Small intestine (tissue), 7 donors: Measurements from ENCODE around the gene CRNKL1. TPM values are rescaled to one million over a fixed set of nuclear protein-coding genes. Genes with fewer than 3 reads are reported as not detected.

Experiments used
- DNase-seq, 2 donors: peaks; one replicate each; pipeline versions ENCODE4 v3.0.0 to v3.0.0-alpha.2; 2013
- FAIRE-seq: peaks from 2 replicates; lab custom pipeline; 2012; peaks lifted over from hg19 to GRCh38; lab: Jason Lieb, UNC
- H3K27ac ChIP-seq, 3 donors: one replicate each; pipeline ENCODE4 v1.5.1; 2013; ENCODE audit warnings: low read length in 2 of 3, mild to moderate bottlenecking in 2 of 3, control low read depth in 1 of 3, inconsistent platforms in 1 of 3, low read depth in 1 of 3, moderate library complexity in 1 of 3
- H3K27me3 ChIP-seq, 3 donors: one replicate each; pipeline ENCODE4 v1.6.1; 2013; ENCODE audit warnings: low read length in 3 of 3, inconsistent platforms in 1 of 3; ENCODE audit not compliant: control insufficient read depth in 3 of 3, insufficient read depth in 3 of 3
- H3K36me3 ChIP-seq, 3 donors: one replicate each; pipeline ENCODE4 v1.6.1; 2013; ENCODE audit warnings: low read length in 3 of 3, inconsistent platforms in 1 of 3, low read depth in 1 of 3, mild to moderate bottlenecking in 1 of 3, moderate library complexity in 1 of 3; ENCODE audit not compliant: control insufficient read depth in 3 of 3, insufficient read depth in 2 of 3
- H3K4me1 ChIP-seq, 3 donors: one replicate each; pipeline ENCODE4 v1.6.1; 2013; ENCODE audit warnings: low read length in 2 of 3, inconsistent platforms in 1 of 3, low read depth in 1 of 3, mild to moderate bottlenecking in 1 of 3, moderate library complexity in 1 of 3; ENCODE audit not compliant: control insufficient read depth in 3 of 3, insufficient read depth in 2 of 3
- H3K4me3 ChIP-seq, 3 donors: one replicate each; pipeline ENCODE4 v1.5.1; 2013; ENCODE audit warnings: low read length in 3 of 3, control low read depth in 1 of 3, inconsistent platforms in 1 of 3, low read depth in 1 of 3, mild to moderate bottlenecking in 1 of 3, moderate library complexity in 1 of 3
- H3K9me3 ChIP-seq, 2 donors: one replicate each; pipeline ENCODE4 v1.6.1; 2013; ENCODE audit warnings: low read depth in 1 of 2, low read length in 1 of 2; ENCODE audit not compliant: control insufficient read depth in 2 of 2, insufficient read depth in 1 of 2
- WGBS, 3 donors: extraction: QIAGEN DNeasy Blood & Tissue Kit; methylation state at CpG; one replicate each; pipeline ENCODE4 v1.1.7; 2013; 5-methylcytosine and 5-hydroxymethylcytosine counted together
- polyA plus RNA-seq, 4 donors: library from polyadenylated mRNA; stranded (reverse) in 3 of 4; unstranded in 1 of 4; fragments of 200-250 nt in 3 of 4; fragments of 120-200 nt in 1 of 4; gene quantifications; one replicate each; pipeline versions ENCODE4 v1.2.1 to v1.2.3, GENCODE V29; 2013
- donor health status: healthy with polysubstance abuse.
- donor health status: control.
- donor health status: control.
- donor health status: Bipolar disorder and iron deficiency.
- donor health status: healthy.

Gene CRNKL1
- polyA plus RNA-seq, 4 donors, result 11.9 to 29.3 (median 15.0) TPM

DNA sequence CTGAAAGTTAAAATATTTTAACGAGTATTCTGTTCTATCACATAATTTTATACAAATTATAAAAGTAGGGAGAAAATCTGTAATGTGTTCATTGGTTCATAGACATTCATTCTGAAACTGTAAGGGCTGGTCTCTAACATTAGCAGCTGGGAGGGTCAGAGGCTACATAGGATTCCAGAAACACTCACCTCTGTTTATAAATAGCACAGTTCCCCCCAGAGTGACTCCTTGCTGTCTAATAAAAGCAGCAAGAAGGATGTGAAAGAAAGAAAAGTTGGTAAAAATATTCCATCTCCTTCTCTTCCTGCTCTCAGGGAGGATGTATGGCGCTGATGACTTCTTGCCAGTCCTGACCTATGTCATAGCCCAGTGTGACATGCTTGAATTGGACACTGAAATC lies 60.4 kb downstream of the CRNKL1 start:
- Histone ChIP-seq H3K9me3 (no peaks in the 10 kb centered on the region), H3K4me3 (no peak overlapping the region), H3K27ac (no peak overlapping the region), H3K36me3 (peaks cover 0 to 24% (median 18%) of the 10 kb centered on the region in 3 donors), H3K4me1 (peaks cover 0 to 24% (median 7%) of the 10 kb centered on the region in 3 donors), H3K27me3 (no peaks in the 10 kb centered on the region)
- DNase-seq (no peak), FAIRE-seq (no peak)
- 51 to 63% (median 56%) methylated on average over 2 of the region's 2 CpGs for WGBS, 3 donors

GRCh38 chr20:19991308-19991707 lies 61.0 kb downstream of the CRNKL1 start:
- Histone ChIP-seq H3K27ac (peak overlapping the region in 1 of 3 donors; percentile 2), H3K4me3 (no peak overlapping the region), H3K4me1 (peaks cover 0 to 24% (median 7%) of the 10 kb centered on the region in 3 donors), H3K36me3 (peaks cover 0 to 21% (median 16%) of the 10 kb centered on the region in 3 donors), H3K9me3 (no peaks in the 10 kb centered on the region), H3K27me3 (no peaks in the 10 kb centered on the region)
- DNase-seq (no peak), FAIRE-seq (no peak)
- 36 to 50% (median 48%) methylated on average over 1 of the region's 1 CpG for WGBS, 3 donors

DNA sequence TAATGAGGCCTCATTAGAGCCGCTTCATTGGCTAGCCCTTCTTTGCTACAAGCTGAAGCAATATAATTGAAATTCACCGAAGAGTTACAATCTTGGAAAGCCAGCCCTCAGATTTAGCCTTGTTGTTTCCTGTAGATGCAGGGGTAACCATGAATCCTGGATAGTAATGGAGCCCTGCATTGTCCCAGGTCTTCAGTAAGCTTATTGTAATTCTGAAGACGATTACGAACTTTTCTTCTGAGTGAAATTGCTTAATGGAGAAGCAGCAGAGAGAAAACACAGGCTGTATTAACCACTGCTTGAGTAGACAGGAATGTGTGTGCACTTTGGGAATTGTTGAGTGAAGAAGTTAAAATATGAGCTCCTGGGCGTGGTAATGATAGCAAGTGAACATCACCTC lies 61.4 kb downstream of the CRNKL1 start:
- FAIRE-seq (no peak), DNase-seq (no peak)
- H3K36me3 ChIP-seq, result peaks cover 0 to 16% (median 16%) of the 10 kb centered on the region in 3 donors
- peak overlapping the region in 1 of 3 donors; percentile 2 for H3K27ac ChIP-seq
- H3K27me3 ChIP-seq, result no peaks in the 10 kb centered on the region
- H3K4me1 ChIP-seq, result peaks cover 0 to 24% (median 7%) of the 10 kb centered on the region in 3 donors
- 84 to 97% (median 89%) methylated on average over 5 of the region's 5 CpGs for WGBS, 3 donors
- H3K9me3 ChIP-seq, result no peaks in the 10 kb centered on the region
- H3K4me3 ChIP-seq, result no peak overlapping the region

- Histone ChIP-seq H3K4me1 (peaks cover 0 to 2% (median 0%) of the 10 kb centered on the region in 3 donors), H3K9me3 (no peaks in the 10 kb centered on the region), H3K27ac (no peak overlapping the region), H3K4me3 (no peak overlapping the region), H3K27me3 (no peaks in the 10 kb centered on the region), H3K36me3 (peaks cover 0 to 15% (median 14%) of the 10 kb centered on the region in 3 donors)
- FAIRE-seq (no peak), DNase-seq (no peak)
- 76 to 81% (median 77%) methylated on average over 4 of the region's 4 CpGs for WGBS, 3 donors
Observed at GRCh38 chr20:19987046-19987445, 65.2 kb downstream of the CRNKL1 start.

DNA sequence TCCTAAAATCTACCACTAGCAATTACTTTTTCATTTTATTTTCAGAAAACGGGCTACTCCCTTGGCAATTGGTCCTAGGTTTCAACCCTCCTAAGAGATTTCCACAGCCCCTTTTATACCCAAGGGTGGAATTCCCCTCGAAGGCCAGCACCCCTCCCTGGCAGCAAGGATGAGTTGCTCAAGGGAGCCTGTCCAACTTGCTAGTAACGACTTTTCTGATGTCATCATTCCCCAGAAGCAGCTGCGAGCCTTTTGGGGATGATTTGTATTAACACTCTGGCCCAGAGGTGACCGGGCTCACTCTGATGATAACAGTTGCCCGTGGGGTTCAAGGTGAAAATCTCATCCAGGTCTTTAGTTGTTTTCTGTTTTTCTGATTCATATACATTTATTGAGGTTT lies 65.8 kb downstream of the CRNKL1 start:
- Histone ChIP-seq H3K9me3 (no peaks in the 10 kb centered on the region), H3K27ac (peak overlapping the region in 1 of 3 donors; percentile 23), H3K36me3 (peaks cover 0 to 18% (median 12%) of the 10 kb centered on the region in 3 donors), H3K4me3 (no peak overlapping the region), H3K27me3 (no peaks in the 10 kb centered on the region), H3K4me1 (peaks cover 0 to 2% (median 0%) of the 10 kb centered on the region in 3 donors)
- FAIRE-seq (no peak), DNase-seq (no peak)
- 50 to 56% (median 51%) methylated on average over 6 of the region's 6 CpGs for WGBS, 3 donors

Other genes with a start within 250 kb of the CRNKL1 start
- 10 to 100 TPM; 46.3 to 63.6 (median 59.3) TPM for gene NAA20, start 35.1 kb downstream of the CRNKL1 start, polyA plus RNA-seq
- under 1 TPM in 2 of 4 donors, not detected in 2; 0.18 TPM for gene CFAP61, start 66 bp upstream of the CRNKL1 start, polyA plus RNA-seq